Stimulated activated CD4-positive, alpha-beta T cell treated with anti-CD3 and anti-CD28 coated beads, Interleukin-15, amount 100 ng/mL, for 1 hour (primary cell): ENCODE results near the gene TMCC1.
"Not testable (repeated sequence)": the region's sequence is repeated elsewhere in the genome, so short reads cannot be mapped to it uniquely, and the experiment has no call there.

Experiments
- DNase-seq, 2 donors: peaks; one replicate each; pipeline ENCODE4 v3.0.0-alpha.2; 2020; ENCODE audit warnings: low read depth in 1 of 2, low spot score in 1 of 2

Gene TMCC1

GRCh38 chr3:129612534-129613366, 280.8 kb downstream of the TMCC1 start:
- DNase-seq, result no peak

- no peak for DNase-seq
These were observed 281.5 kb downstream of the TMCC1 start for GRCh38 chr3:129611812-129612533.

GRCh38 chr3:129611446-129611800, 282.1 kb downstream of the TMCC1 start:
- no peak for DNase-seq

DNA sequence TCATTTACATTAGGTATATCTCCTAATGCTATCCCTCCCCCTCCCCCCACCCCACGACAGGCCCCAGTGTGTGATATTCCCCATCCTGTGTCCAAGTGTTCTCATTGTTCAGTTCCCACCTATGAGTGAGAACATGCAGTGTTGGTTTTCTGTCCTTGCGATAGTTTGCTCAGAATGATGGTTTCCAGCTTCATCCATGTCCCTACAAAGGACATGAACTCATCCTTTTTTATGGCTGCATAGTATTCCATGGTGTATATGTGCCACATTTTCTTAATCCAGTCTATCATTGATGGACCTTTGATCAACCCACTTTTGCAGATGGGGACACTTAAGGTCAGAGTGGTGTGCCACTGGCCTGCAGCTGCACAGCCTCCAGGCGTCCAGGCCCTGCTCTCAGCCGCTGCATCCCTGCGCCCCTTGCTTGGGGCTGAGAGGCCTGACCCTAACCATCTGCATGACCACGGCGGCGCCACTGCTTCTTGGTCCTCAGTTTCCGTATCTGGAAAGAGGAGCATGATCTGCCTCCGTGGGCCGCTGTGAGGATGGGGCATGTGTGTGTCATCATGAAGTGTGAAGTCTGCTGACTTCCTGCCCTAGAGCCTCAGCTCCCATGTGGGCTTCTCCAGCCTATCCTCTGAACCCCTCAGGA, 282.6 kb downstream of the TMCC1 start:
- not testable (repeated sequence) for DNase-seq

DNA sequence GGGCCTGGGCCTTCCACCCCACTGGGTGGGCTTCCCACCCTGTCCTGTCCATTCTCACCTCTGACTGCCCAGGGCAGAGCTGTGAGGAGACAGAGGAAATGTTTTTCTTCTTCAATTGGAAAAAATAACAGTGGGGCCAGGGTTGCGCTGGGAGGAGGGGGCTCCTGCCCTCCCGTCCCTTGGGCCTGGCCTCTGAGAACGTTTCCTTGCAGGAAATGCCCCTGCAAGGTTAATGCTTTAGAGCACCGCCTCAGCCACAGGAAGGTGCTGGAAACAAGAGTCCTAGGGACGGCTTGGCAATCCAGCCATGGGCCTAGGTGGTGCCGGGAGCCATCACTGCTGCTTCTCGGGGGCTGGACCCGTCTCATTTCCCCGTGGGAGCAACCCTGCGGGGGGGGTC, 283.2 kb downstream of the TMCC1 start:
- DNase-seq, result no peak

DNA sequence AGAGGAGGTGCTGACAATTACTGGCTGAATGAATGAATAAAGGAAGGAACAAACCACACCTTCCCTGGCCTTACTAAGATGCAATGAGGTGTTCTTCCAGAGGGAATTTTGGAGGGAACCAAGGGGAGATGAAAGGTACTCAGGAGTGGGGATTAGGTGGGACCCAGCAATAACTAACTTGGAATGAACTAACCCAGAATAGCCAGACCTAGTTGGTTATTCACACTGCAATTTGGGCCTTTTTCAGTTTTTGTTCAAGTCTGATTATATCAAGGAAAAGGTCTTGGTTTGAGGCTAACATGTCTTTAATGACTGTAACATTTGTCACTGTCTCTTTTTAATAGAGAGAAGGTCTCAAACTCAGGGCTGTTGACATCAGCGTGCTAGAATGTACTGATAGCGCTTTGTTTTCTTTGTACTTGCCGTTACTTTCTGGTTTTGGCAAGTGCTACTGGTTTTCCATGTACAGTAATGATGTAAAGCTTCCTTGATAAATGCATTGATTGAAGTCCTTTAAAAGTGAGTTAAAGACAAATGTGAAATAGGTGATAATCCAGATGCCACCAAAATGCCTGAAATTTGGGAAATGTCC, 283.8 kb downstream of the TMCC1 start:
- no peak for DNase-seq

DNA sequence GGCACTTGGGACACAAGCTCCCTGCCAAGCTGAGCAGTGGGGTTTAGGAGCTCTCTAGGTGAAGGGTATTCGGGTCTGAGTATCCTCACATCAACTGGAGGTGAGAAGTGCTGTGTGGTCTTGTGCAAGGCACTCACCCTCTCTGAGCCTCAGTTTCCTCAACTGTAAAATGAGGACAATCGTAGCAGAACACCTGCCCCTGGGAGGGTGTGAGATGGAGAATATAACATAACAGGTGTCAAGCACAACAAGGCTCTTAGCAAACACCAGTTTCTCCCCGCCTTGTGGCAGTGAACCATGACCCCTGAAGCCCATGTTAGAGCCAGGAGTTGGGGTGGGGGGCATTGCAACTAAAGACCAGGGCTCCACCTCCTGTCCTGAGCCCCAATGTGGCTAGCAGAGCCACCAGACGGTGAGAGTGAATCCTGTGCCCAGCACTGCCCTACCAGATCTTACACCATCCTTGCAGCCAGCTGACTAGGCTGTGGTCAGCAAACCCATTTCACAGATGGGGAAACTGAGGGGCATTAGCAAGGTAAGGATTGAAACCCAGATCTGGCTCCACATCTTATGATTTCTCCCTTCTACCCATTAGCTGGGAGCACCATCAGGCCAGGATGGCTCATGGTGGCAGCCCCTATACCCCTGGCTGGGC, 284.4 kb downstream of the TMCC1 start:
- DNase-seq, result no peak

GRCh38 chr3:129608087-129608935, 285.2 kb downstream of the TMCC1 start:
- no peak for DNase-seq

- no peak for DNase-seq
These were observed 286.0 kb downstream of the TMCC1 start for GRCh38 chr3:129607391-129608068.

- no peak for DNase-seq
These were observed 286.7 kb downstream of the TMCC1 start, which contains the start of gene PLXND1 for GRCh38 chr3:129606636-129607390. Gene PLXND1 (minus strand): TSS chr3:129606676. CDS start chr3:129606639, 37 bp downstream.

- DNase-seq, result no peak
These were observed 287.4 kb downstream of the TMCC1 start for GRCh38 chr3:129605922-129606635.

DNA sequence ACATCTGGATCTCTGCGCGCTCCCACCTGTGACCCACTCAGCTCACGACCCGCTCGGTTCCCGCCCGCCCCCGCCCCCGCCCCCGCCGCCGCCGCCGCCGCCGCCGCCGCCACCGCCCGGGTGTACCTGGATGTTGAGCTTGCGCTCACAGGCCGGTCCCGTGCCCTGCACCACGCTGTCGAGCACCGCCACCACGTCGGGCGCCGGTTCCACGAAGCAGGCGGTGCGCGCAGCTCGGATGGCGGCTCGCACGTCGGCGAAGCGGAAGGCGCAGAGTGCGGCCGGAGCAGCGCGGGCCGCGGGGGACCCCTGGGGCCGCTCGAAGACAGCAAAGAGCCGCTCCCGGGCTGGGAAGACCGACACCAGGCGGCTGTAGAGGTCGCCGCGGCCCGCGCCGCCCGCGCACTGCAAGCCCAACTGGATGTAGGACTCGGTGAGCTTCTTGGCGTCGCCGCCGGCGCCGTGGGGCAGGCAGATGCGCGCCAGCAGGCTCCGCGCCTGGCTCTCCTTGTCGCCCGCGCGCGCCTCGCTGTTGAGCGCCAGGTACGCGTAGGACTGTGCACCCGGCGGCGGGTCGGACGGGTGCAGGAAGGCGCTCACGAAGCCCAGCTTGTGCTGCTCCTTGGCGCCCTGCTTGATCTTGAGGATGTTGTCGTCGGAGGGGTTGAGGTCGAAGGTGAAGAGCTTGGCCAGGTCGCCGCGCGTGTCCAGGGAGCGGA, 288.1 kb downstream of the TMCC1 start:
- DNase-seq, result no peak

DNA sequence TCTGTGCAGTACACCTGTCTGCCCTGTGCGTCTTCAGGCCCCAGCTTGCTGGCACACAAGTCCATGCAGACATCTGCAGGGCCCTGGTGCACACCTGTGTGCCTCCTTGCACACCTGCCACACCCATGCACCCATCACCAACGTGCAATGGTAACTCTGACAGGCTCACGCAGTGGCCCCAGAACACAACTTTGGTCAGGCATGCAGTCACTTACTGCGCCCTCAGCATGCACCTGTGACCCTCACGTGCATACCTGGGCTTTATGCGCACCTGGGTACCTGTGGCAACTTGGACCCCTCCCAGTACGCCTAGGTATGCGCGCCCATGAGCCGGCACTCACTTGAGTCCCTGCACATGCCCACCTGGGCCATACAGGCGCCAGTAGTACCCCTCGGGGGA, 288.7 kb downstream of the TMCC1 start:
- no peak for DNase-seq

GRCh38 chr3:129603991-129604749, 289.3 kb downstream of the TMCC1 start:
- DNase-seq, result no peak

GRCh38 chr3:129603561-129603942, 290.0 kb downstream of the TMCC1 start:
- DNase-seq, result no peak

DNA sequence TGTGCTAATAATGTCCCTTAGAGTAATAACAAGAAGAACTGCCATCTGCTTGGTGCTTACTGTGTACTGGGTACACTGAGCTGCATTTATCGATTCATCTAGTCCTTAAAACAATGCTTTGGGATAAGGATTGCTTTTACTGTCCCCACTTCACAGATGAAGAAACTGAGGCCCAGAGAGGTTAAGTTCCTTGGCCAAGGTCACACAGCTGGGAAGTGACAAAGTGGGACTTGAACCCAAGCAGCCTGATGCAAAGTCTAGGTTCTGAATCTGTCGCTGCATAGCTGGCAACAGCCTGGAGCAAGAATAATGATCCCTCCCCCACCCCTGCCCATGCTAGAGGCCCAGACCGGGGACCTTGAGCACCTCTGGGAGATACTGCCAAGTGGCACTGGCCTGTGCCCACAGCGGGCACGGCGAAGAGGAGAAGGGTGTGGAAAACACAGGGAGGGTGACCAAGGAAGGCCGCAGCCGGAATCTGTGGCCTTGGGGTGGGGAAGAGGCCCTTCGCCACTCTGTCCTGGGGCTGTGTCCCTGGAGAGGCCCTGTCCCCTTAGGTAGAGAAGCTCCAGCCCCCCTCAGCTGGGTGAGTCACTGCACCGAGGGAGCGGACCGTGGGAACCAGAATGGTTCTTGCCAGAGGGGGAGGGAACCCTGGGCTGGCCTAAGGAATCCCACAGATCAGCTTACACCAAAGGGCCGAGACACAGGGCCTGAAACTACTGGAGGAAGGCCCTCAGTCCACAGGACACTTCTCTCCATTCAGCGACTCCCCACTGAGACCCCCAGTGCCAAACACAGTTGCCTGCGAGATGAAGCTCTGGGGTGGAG, 290.6 kb downstream of the TMCC1 start:
- DNase-seq, result no peak
